ENCODE data around the gene CXCL12.

CXCL12 gene

GRCh38 chr10:44362866-44363711, 21.8 kb downstream of the CXCL12 start:
- no peak for DNase-seq (ENCODE audit: low read depth)

DNA sequence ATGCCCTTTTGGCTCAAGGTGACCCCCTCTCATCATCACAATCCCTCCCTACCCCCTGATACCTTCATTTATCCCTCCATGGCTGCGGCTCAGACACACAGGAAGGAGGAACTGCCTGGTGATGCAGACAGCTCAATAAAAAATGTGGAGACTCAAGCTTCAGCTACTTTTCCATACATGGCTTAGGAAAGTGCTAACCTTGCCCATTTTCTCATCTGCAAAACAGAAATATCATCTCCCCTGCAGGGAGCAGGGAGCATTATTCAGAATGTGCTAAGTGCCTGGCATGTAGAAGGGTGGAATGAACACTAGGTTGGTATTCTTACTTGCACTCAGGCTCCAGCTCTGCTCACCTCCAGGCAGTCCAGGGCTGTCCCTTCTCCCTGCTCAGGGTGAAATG, 23.8 kb downstream of the CXCL12 start:
- DNase-seq (ENCODE audit: low read depth): no peak

- no peak for DNase-seq (ENCODE audit: low read depth)
These were observed 26.7 kb downstream of the CXCL12 start for GRCh38 chr10:44358080-44358771.

DNA sequence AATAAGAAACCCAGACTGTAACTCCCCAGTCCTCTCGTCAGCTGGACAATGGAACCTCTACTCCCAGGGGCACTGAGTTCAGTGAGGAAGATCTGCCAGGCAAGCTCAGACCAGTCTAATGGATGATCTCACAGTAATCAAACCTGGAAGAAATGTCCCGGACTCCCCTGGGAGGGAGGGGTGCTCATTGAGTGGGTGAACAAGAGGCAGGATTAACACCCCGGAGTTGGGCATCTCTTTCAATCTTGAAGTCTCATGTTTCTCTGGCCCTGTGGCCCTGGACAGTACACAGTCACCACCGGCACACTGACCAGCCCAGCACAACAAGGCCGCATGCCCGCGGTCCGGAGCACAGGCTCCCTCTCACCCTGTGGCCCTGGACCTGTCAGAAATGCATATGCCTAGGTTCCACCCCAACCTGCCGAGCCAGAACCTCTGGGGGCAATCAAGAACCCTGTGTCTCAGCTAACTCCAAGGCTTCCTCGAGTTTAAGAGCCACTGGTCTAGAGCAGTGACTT, 27.8 kb downstream of the CXCL12 start:
- no peak for DNase-seq (ENCODE audit: low read depth)

GRCh38 chr10:44356139-44357022, 28.5 kb downstream of the CXCL12 start:
- DNase-seq (ENCODE audit: low read depth): no peak

- no peak for DNase-seq (ENCODE audit: low read depth)
These were observed 29.3 kb downstream of the CXCL12 start for GRCh38 chr10:44355630-44356029.

DNA sequence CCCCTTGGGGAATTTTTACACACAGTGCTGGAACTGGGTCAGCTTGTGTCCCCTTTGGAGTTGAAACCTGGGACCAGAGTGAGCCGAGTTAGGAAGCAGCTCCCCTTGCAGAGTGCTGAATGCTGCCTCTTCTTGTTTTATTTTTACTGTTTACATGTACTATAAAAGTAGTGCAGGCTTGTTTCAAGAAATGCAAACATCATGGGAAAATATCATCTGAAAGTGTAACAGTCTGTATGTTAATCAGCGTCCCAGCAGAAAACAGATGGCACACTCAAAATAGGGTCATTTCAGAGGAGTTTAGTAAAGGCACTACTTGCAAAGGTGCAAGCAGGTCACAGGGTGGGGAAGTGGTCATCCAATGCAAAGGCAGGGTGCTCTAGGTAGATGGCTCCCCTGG, 30.1 kb downstream of the CXCL12 start:
- DNase-seq (ENCODE audit: low read depth): no peak

- no peak for DNase-seq (ENCODE audit: low read depth)
These were observed 31.2 kb downstream of the CXCL12 start for GRCh38 chr10:44353721-44354120.

DNA sequence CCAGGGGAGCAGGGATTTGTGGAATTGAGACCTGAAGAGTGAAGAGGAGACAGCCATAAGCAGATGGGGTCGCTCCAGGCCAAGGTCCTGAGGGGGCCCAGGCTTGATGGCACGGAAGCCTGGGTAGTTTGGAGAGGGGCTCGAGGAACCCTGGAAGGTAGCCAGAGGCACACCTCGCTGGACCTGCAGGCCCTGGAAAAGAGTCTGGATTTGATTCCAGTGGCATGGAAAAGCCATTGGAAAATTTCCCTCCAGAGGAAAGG, 31.8 kb downstream of the CXCL12 start:
- no peak for DNase-seq (ENCODE audit: low read depth)

- DNase-seq (ENCODE audit: low read depth): no peak
These were observed 32.4 kb downstream of the CXCL12 start for GRCh38 chr10:44352316-44353127.

DNA sequence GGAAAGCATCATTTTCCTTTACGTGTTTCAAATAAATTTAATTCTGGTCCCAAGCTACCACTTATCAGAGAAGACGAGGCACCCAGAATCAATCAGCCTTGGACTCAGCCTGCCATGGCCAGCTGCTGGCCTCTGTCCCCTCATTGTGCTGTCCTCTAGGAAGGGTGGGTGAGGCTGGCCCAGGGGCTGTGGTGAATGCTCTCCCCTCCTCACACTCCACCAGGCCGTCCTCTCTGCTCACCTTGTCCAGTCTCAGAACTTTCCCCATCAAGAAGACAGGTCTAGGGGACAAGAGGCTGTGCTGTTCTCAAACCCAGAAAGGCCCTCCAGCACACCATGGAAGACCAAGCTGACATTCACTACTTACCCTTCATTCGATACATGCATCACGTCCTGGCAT, 36.4 kb downstream of the CXCL12 start:
- DNase-seq (ENCODE audit: low read depth): no peak

GRCh38 chr10:44347609-44348400, 37.1 kb downstream of the CXCL12 start:
- no peak for DNase-seq (ENCODE audit: low read depth)

DNA sequence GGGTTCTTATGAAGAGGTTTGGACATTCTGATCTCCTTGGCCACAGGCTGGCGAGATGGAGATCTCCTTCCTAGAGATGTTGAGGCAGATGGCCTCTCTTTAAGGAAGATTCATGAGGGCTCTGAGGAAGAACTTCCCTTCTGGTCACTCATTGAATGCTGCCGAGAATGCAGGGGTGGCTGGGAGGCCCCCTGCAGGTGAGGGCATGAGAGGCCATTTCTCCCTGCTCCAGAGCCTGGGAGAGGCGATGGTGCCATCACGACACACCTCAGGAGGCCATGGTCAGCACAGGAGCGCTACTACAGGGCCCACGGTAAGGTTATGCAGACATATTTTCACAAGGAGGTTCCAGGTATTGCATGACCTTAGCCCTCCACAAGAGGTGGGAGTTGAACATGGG, 40.2 kb downstream of the CXCL12 start:
- DNase-seq (ENCODE audit: low read depth): no peak

GRCh38 chr10:44343843-44344242, 41.1 kb downstream of the CXCL12 start:
- no peak for DNase-seq (ENCODE audit: low read depth)

- no peak for DNase-seq (ENCODE audit: low read depth)
These were observed 43.0 kb downstream of the CXCL12 start for GRCh38 chr10:44341886-44342285.

GRCh38 chr10:44340557-44340956, 44.3 kb downstream of the CXCL12 start:
- no peak for DNase-seq (ENCODE audit: low read depth)

DNA sequence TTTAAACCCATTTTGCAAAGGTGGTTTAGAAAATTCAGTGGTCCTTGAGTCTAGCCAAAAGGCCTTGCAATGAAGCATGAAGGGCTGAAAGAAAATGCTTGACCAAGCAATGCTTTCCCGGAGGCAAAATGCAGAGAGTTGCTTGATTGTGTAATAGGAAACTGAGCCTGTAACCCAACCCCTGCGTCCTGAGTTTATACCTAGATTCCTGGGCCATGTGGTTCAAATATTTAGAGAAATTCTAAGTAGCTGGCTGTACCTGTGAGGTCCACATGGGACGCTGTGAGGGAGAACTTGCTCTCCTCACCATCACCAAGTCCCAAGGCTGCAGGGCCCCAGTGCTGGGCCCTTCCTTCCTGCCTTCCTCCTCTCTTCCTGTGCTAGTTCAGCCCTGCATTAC, 45.7 kb downstream of the CXCL12 start:
- peak; percentile 3 for DNase-seq (ENCODE audit: low read depth)

DNA sequence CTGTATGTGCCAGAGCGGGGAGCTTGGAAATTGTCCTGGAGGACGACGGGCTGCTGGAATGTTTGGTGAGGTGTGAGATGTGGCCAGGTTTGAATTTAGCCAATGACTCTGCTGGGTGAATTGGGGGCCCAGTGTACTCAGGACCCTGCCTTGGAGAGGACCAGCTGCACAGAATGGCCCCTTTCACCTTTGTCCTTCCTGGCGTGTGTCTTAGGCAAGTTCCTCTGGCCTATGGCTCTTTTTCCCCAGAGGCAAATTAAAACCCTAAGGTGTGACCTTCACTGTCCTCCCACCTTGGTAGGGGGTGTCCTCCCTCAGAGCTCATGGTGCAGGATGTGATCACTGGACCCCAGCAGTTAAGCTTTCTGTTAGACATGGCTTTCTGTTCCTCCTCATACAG, 47.8 kb downstream of the CXCL12 start:
- DNase-seq (ENCODE audit: low read depth): no peak

DNA sequence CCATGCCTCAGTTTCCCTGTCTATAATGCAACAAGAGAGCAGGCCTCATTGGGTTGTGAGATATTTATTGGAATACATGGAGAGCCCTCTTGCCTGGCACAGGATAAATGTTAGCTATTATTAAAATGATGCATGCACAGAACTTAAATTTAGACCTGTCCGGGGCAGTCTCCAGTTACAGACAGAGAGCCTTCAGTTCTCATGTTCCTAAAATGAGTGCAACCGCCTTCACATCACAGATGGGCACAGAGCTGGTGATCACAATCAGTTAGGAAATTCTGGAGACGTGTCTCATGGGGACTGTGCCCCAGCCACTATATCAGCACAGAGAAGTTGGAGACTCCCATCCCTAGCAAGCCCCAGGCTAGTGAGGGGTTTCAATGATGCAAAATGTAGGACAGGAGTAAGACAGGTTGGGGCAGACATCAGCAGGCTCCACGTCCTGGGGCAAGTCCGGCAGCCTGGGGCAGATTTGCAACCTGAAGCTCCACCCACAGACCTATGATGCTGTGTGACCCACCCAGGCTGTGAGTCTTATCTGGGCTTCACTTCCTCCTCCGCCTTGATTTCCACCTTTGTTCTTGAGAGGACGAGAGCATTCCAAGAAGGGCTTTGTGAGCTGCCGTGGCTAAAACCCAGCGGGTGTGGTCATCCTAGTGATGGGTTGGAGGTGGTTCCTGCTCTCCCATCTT, 49.4 kb downstream of the CXCL12 start:
- DNase-seq (ENCODE audit: low read depth): no peak

DNA sequence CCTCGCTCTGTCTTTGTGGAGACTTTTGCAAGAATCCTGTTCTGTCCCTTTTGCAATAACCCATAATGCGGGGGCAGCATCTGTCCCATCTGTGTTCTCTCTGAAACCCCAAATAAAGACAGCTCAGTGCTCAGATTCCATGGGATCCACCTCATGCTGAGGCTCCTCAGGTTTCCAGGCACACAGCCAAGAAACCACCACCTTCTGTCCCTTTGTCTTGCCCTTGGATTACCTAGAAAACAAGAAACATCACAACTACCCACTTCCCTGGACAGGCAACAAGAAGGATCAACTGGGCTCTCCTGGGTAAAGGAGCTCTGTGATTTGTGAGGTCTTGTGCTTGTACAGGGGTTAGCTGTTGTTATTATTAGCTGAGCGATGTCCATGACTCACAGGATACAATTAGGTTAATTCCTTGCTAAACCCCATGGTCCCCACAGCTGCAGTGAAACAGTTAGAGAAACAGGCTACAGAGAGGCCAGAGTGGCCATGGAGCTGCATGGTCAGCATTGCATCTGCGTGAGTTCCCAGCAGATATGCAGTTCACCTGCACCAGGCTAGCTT, 50.2 kb downstream of the CXCL12 start:
- peak; percentile 48 for DNase-seq (ENCODE audit: low read depth)
